Measurements from ENCODE around the gene PAK4. TPM values are rescaled to one million over a fixed set of nuclear protein-coding genes. Genes with fewer than 3 reads are reported as not detected.
"Not testable (repeated sequence)": the region's sequence is repeated elsewhere in the genome, so short reads cannot be mapped to it uniquely, and the experiment has no call there.

The PAK4 gene
- total RNA-seq, 1 donor from 2014 or later, result 2.1 TPM

DNA sequence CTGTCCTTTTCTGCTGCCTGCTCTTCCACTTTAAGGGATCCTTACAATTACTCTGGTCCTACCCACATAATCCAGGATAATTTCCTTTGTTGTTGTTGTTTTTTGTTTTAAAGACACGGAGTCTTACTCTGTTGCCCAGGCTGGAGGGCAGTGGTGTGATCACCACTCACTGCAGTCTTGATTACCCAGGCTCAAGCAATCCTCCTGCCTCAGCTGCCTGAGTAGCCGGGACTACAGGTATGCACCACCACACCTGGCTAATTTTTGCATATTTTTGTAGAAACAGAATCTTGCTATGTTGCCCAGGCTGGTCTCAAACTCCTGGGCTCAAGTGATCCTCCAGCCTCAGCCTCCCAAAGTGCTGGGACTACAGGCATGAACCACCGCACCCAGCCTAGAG lies 89.7 kb downstream of the PAK4 start:
- H3K27ac ChIP-seq (ENCODE audit: low read depth, low read length); H3K36me3 ChIP-seq (ENCODE audit: control insufficient read depth in 3 of 3, insufficient read depth in 3 of 3, low read length in 3 of 3); H3K9ac ChIP-seq (ENCODE audit: low read depth in 1 of 3, low read length in 3 of 3); H3K9me3 ChIP-seq (ENCODE audit: control insufficient read depth in 3 of 3, low read length in 3 of 3); H3K4me3 ChIP-seq (ENCODE audit: low read length in 3 of 3); H3K4me1 ChIP-seq (ENCODE audit: control insufficient read depth in 3 of 3, insufficient read depth in 3 of 3, low read length in 3 of 3): not testable (repeated sequence)
- H3K27me3 ChIP-seq (ENCODE audit: control insufficient read depth in 3 of 3, insufficient read depth in 3 of 3, low read length in 3 of 3), result peaks cover 0 to 13% (median 4%) of the 10 kb centered on the region in 3 donors

DNA sequence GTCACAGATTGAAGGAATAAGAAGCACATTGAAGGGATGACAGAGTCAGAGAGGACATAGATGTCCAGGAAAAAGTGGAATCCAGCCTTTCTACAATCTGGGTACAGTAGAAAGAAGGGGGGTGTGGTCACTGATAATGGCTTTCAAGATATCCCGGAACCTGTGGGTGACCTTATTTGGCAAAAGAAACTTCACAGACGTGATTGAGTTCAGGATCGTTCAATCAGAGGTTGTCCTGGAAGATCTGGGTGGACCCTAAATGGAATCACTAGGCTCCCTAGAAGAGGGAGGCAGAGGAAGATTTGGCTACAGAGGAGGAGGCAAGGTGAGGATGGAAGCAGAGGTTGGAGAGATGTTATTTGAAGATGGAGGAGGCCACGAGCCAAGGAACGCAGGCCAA lies 91.5 kb downstream of the PAK4 start:
- H3K9ac ChIP-seq (ENCODE audit: low read depth in 1 of 3, low read length in 3 of 3), result no peak overlapping the region
- no peaks in the 10 kb centered on the region for H3K36me3 ChIP-seq (ENCODE audit: control insufficient read depth in 3 of 3, insufficient read depth in 3 of 3, low read length in 3 of 3)
- H3K27ac ChIP-seq (ENCODE audit: low read depth, low read length), result no peak overlapping the region
- H3K27me3 ChIP-seq (ENCODE audit: control insufficient read depth in 3 of 3, insufficient read depth in 3 of 3, low read length in 3 of 3), result peaks cover 0 to 10% (median 6%) of the 10 kb centered on the region in 3 donors
- H3K9me3 ChIP-seq (ENCODE audit: control insufficient read depth in 3 of 3, low read length in 3 of 3), result peaks cover 2 to 3% (median 2%) of the 10 kb centered on the region in 3 donors
- H3K4me3 ChIP-seq (ENCODE audit: low read length in 3 of 3), result no peak overlapping the region
- no peaks in the 10 kb centered on the region for H3K4me1 ChIP-seq (ENCODE audit: control insufficient read depth in 3 of 3, insufficient read depth in 3 of 3, low read length in 3 of 3)

DNA sequence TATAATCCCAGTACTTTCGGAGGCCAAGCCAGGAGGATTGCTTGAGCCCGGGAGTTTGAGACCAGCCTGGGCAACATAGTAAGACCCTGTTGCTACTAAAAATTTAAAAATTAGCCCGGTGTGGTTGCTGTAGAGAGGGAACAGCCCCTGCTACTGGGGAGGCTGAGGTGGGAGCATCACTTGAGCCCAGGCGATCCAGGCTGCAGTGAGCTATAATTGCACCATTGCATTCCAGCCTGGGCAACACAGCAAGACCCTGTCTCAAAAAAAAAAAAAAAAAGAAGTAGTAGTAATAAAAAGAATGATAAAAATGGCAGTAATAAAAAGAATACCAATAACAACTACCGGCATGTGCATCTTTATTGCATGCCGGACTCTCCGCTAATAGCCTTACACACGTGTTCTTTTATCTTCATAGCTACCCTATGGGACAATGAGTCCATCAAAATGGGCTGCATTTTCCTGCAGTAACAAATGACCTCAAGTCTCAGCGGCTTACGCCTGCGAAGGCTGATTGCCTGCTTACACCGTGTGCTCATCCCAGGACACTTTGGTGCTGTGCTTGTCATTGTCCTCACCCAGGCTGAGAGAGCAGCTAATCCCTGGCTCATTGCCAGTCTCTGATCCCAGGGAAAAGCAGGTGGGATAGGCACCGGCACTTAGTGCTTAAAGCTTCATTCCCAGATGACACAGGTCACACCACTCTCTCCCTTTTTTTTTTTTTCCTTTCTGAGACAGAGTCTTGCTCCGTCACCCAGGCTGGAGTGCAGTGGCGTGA lies 92.8 kb downstream of the PAK4 start:
- no peak overlapping the region for H3K9ac ChIP-seq (ENCODE audit: low read depth in 1 of 3, low read length in 3 of 3)
- no peaks in the 10 kb centered on the region for H3K36me3 ChIP-seq (ENCODE audit: control insufficient read depth in 3 of 3, insufficient read depth in 3 of 3, low read length in 3 of 3)
- H3K9me3 ChIP-seq (ENCODE audit: control insufficient read depth in 3 of 3, low read length in 3 of 3), result peaks cover 2 to 3% (median 2%) of the 10 kb centered on the region in 3 donors
- H3K4me1 ChIP-seq (ENCODE audit: control insufficient read depth in 3 of 3, insufficient read depth in 3 of 3, low read length in 3 of 3), result no peaks in the 10 kb centered on the region
- H3K27ac ChIP-seq (ENCODE audit: low read depth, low read length), result no peak overlapping the region
- peaks cover 0 to 10% (median 9%) of the 10 kb centered on the region in 3 donors for H3K27me3 ChIP-seq (ENCODE audit: control insufficient read depth in 3 of 3, insufficient read depth in 3 of 3, low read length in 3 of 3)
- H3K4me3 ChIP-seq (ENCODE audit: low read length in 3 of 3), result no peak overlapping the region

DNA sequence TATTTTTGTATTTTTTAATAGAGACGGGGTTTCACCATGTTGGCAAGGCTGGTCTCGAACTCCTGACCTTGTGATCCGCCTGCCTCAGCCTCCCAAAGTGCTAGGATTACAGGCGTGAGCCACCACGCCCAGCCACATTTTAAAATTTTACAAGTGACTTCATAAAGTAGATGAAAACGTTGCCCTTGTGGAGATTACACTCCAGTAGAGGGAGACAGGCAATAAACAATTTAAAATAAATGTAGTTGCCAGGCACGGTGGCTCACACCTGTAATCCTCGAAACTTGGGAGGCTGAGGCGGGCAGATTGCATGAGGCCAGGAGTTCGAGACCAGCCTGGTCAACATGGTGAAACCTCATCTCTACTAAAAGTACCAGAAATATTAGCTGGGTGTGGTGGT lies 93.5 kb downstream of the PAK4 start:
- peaks cover 0 to 14% (median 9%) of the 10 kb centered on the region in 3 donors for H3K27me3 ChIP-seq (ENCODE audit: control insufficient read depth in 3 of 3, insufficient read depth in 3 of 3, low read length in 3 of 3)
- H3K27ac ChIP-seq (ENCODE audit: low read depth, low read length); H3K4me3 ChIP-seq (ENCODE audit: low read length in 3 of 3); H3K36me3 ChIP-seq (ENCODE audit: control insufficient read depth in 3 of 3, insufficient read depth in 3 of 3, low read length in 3 of 3); H3K9me3 ChIP-seq (ENCODE audit: control insufficient read depth in 3 of 3, low read length in 3 of 3); H3K4me1 ChIP-seq (ENCODE audit: control insufficient read depth in 3 of 3, insufficient read depth in 3 of 3, low read length in 3 of 3); H3K9ac ChIP-seq (ENCODE audit: low read depth in 1 of 3, low read length in 3 of 3): not testable (repeated sequence)

DNA sequence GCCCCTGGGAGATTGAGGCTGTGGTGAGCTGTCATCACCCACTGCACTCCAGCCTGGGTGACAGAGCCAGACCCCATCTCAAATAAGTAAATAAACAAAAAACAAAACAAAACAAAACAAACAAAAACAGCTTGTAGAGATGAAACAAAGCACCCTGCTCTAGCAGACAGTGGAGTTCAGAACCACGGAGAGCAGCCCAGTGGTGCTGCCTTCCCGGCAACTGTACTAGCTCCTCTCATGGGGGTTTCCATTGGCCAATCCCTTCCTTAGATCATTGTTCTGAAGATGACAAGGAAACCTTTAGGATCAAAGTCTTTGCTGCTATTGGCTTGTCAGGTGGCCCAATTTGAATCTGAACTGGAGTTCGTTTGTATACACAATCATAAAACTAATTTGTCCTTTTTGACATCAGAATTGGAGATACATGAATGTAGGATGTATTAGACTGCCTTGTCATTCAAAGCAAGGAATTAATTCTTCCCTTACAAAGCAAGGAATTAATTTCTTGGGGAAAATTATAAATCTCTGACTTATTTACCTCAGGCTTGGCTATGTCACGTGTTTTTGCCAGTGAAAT lies 98.2 kb downstream of the PAK4 start:
- peaks cover 0 to 17% (median 12%) of the 10 kb centered on the region in 3 donors for H3K27me3 ChIP-seq (ENCODE audit: control insufficient read depth in 3 of 3, insufficient read depth in 3 of 3, low read length in 3 of 3)
- no peak overlapping the region for H3K9ac ChIP-seq (ENCODE audit: low read depth in 1 of 3, low read length in 3 of 3)
- H3K9me3 ChIP-seq (ENCODE audit: control insufficient read depth in 3 of 3, low read length in 3 of 3), result no peaks in the 10 kb centered on the region
- no peaks in the 10 kb centered on the region for H3K4me1 ChIP-seq (ENCODE audit: control insufficient read depth in 3 of 3, insufficient read depth in 3 of 3, low read length in 3 of 3)
- H3K27ac ChIP-seq (ENCODE audit: low read depth, low read length), result no peak overlapping the region
- no peak overlapping the region for H3K4me3 ChIP-seq (ENCODE audit: low read length in 3 of 3)
- H3K36me3 ChIP-seq (ENCODE audit: control insufficient read depth in 3 of 3, insufficient read depth in 3 of 3, low read length in 3 of 3), result no peaks in the 10 kb centered on the region

DNA sequence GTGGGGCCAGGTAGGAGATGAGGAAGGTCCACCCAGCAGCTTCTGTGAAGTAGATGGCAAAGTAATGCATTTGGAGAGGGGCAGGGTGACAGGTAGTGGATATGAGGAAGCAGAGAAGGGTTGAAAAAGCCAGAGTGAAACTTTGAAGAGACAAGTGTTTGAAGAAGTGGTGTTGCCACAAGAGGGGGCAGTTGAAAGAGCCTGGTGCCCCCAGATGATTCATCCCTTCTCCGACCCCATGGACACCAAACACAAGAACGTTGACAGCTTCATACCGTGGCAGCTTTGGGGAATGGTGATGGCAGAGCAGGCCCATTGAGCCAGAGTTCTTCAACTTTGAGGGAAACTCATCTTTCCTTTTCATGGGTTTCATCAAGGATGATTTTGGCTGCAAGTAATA lies 99.3 kb downstream of the PAK4 start:
- Histone ChIP-seq H3K27me3 (ENCODE audit: control insufficient read depth in 3 of 3, insufficient read depth in 3 of 3, low read length in 3 of 3) (peaks cover 0 to 13% (median 12%) of the 10 kb centered on the region in 3 donors), H3K36me3 (ENCODE audit: control insufficient read depth in 3 of 3, insufficient read depth in 3 of 3, low read length in 3 of 3) (no peaks in the 10 kb centered on the region), H3K4me1 (ENCODE audit: control insufficient read depth in 3 of 3, insufficient read depth in 3 of 3, low read length in 3 of 3) (no peaks in the 10 kb centered on the region), H3K9ac (ENCODE audit: low read depth in 1 of 3, low read length in 3 of 3) (no peak overlapping the region), H3K9me3 (ENCODE audit: control insufficient read depth in 3 of 3, low read length in 3 of 3) (no peaks in the 10 kb centered on the region), H3K4me3 (ENCODE audit: low read length in 3 of 3) (no peak overlapping the region), H3K27ac (ENCODE audit: low read depth, low read length) (no peak overlapping the region)

Other genes with a start within 250 kb of the PAK4 start
- gene RINL, start 247.5 kb upstream of the PAK4 start, total RNA-seq, result 3.7 TPM
- gene SIRT2, start 226.2 kb upstream of the PAK4 start, total RNA-seq, result 125 TPM
- 4.7 TPM for gene NFKBIB, start 225.8 kb upstream of the PAK4 start, total RNA-seq
- gene CCER2, start 213.6 kb upstream of the PAK4 start, total RNA-seq, result 1.0 TPM
- 11.5 TPM for gene SARS2, start 195.0 kb upstream of the PAK4 start, total RNA-seq
- 21.9 TPM for gene MRPS12, start 194.8 kb upstream of the PAK4 start, total RNA-seq
- 15.1 TPM for gene FBXO17, start 150.0 kb upstream of the PAK4 start, total RNA-seq
- 1.0 TPM for gene FBXO27, start 93.2 kb upstream of the PAK4 start, total RNA-seq
- gene ACP7, start 41.4 kb upstream of the PAK4 start, total RNA-seq, result not detected
- gene NCCRP1, start 71.2 kb downstream of the PAK4 start, total RNA-seq, result not detected
- not detected for gene SYCN, start 78.5 kb downstream of the PAK4 start, total RNA-seq
- gene IFNL3, start 119.2 kb downstream of the PAK4 start, total RNA-seq, result not detected
- gene IFNL4, start 123.1 kb downstream of the PAK4 start, total RNA-seq, result not detected
- not detected for gene IFNL2, start 142.6 kb downstream of the PAK4 start, total RNA-seq
- not detected for gene IFNL1, start 170.6 kb downstream of the PAK4 start, total RNA-seq
- gene LRFN1, start 195.1 kb downstream of the PAK4 start, total RNA-seq, result 0.52 TPM
- 20.9 TPM for gene GMFG, start 210.3 kb downstream of the PAK4 start, total RNA-seq
- 22.4 TPM for gene SAMD4B, start 216.6 kb downstream of the PAK4 start, total RNA-seq